A549 treated with AZD2906 at 1 μM for 4 hours (cell line): ENCODE results near the gene SCN7A. TPM values are rescaled to one million over a fixed set of nuclear protein-coding genes. Genes with fewer than 3 reads are reported as not detected.

Experiments
- total RNA-seq: library from RNA; stranded (reverse); fragments of 200-300 nt; extraction: Qiagen RNA extraction; gene quantifications from 5 replicates; pipeline ENCODE4 v1.2.3, GENCODE V29; 2022

The SCN7A gene
- total RNA-seq = not detected in 5 replicates

DNA sequence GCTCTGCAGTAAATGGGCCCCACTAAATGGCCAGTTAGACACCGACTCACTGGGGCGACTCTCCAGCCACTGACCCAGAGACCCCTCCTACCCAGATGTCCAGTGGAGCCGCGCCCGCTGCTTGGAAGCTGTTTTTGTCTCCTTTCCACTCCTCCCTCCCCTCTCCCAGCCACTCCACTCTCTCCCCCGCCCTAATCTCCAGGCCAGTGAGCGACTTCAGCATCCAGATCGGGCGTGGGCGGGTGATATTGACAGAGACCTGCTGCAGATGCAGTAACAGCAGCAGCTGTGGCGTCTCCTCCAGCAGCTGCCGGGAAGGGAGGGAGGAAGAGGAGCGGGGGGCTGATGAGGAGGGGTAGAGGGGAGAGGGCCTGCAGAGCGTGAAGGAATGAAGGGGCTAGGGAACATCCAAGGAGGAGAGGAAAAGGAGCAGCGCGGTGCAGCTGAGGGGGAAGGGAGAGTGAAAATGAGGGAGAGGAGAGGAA, at the start of gene SCN7A:
Gene SCN7A, minus strand, starts transcription at position 110 of the 485 bp plus-strand sequence. CDS start 16,553 bp downstream, outside the sequence.

DNA sequence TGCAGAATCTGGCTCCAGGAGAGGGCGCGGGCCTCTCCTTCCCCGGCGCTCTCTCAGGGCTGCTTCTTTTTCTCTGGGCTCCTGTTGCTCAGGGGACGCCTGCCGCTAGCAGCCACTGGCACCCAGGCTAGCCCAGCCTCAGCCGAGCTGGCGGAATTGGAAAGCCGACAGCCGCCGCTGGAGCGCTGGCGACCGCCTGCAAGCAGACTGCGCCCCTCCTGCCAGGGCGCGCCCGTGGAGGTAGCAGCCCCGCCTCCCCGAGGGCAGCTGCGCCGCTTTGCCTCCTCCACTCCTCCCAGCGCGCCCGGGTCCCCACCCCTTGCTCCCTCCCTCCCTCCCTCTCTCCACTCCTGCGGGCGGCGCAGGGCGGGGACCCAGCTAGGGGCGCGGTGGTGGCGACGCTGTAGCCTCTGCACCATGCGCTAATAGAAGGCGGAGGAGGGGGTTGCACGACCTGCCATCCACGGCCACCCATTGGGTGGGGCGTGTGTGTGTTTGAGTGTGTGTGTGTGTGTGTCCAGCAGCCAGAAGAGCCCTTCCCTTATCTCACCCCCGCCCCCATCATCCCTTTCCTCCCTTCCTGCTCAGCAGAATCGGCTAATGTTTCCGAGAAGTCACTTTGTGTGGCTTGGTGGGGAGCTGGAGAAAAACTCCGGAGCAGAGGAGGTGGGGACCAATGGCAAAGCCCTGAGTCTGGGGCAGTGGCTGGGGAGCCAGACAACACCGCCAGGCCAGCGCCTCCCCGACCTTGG, 118.1 kb downstream of the SCN7A start, which contains the start of gene SCN9A:
Gene SCN9A, minus strand, starts transcription at position 209 of the 752 bp plus-strand sequence. CDS start 64,188 bp downstream, outside the sequence.

Other genes with a start within 250 kb of the SCN7A start
- gene SCN9A, start 118.3 kb downstream of the SCN7A start, total RNA-seq = 2.3 to 4.5 TPM (median 3.7 TPM) in 5 replicates